A549 (cell line): ENCODE data around the gene TRIM54. TPM values are rescaled to one million over a fixed set of nuclear protein-coding genes. Genes with fewer than 3 reads are reported as not detected.

Source experiments
- ATAC-seq, 2 experiments: fragments of 200-7000 bp in 1 of 2; fragments of >200 bp in 1 of 2; cut with Nextera tagmentation in 1 of 2; cut with Tn5 transposase in 1 of 2; 3 replicates each; pipeline versions ENCODE4 v1.8.0 to v1.9.1; 2018 to 2020; ENCODE audit warnings: mild to moderate bottlenecking in 1 of 2, moderate library complexity in 1 of 2
- CTCF ChIA-PET: fragments of 300-600 bp; sonication (Branson Sonifier 250); formaldehyde crosslinking; extraction: SDS; loops from one replicate; lab custom pipeline; 2021; ENCODE audit warnings: antibody characterized with exemption, inconsistent platforms; lab: Yijun Ruan, JAX
- POLR2A ChIA-PET: fragments of 350-600 bp; formaldehyde crosslinking; extraction: SDS; loops from one replicate; lab custom pipeline; 2021; ENCODE audit warnings: antibody characterized with exemption, inconsistent platforms; lab: Yijun Ruan, JAX
- DNase-seq, 2 experiments: peaks; one replicate each; pipeline versions ENCODE4 v3.0.0 to v3.0.0-alpha.2; 2011 to 2016; ENCODE audit warnings: low read depth in 1 of 2, low spot score in 1 of 2
- FAIRE-seq: peaks from 2 replicates; lab custom pipeline; 2011; peaks lifted over from hg19 to GRCh38; lab: Jason Lieb, UNC
- H3K27ac ChIP-seq, 2 experiments: fragments of >200 bp; sonication (Bioruptor Twin); formaldehyde crosslinking; 3 replicates each; pipeline ENCODE4 v1.5.1; 2016 to 2017
- H3K4me1 ChIP-seq: fragments of >200 bp; sonication (Bioruptor Twin); formaldehyde crosslinking; 3 replicates; pipeline ENCODE4 v1.6.1; 2016
- H3K4me2 ChIP-seq: fragments of >200 bp; sonication (Bioruptor Twin); formaldehyde crosslinking; 3 replicates; pipeline ENCODE4 v1.6.1; 2016
- H3K4me3 ChIP-seq: fragments of >200 bp; sonication (Bioruptor Twin); formaldehyde crosslinking; 3 replicates; pipeline ENCODE4 v1.5.1; 2016
- H3K9me3 ChIP-seq: fragments of >200 bp; sonication (Bioruptor Twin); formaldehyde crosslinking; 3 replicates; pipeline ENCODE4 v1.6.1; 2016
- BHLHE40 ChIP-seq: IDR thresholded peaks from 2 replicates; pipeline ENCODE4 v1.6.1; 2012; ENCODE audit warnings: low read depth, low read length, inconsistent platforms
- CHD4 ChIP-seq: fragments of 200-600 bp; sonication (generic); IDR thresholded peaks from 2 replicates; pipeline ENCODE4 v1.6.1; 2016; ENCODE audit warnings: antibody characterized with exemption, mild to moderate bottlenecking, borderline replicate concordance
- EHMT2 ChIP-seq: fragments of 200-600 bp; sonication (generic); IDR thresholded peaks from 2 replicates; pipeline ENCODE4 v1.6.1; 2016; ENCODE audit warnings: antibody characterized with exemption, low read depth, mild to moderate bottlenecking, moderate library complexity
- EP300 ChIP-seq, 2 experiments: fragments of >200 bp; sonication (Bioruptor Twin); formaldehyde crosslinking; IDR thresholded peaks; 2 replicates in 1 of 2; 3 replicates in 1 of 2; pipeline ENCODE4 v1.6.1; 2016 to 2017
- FOSL2 ChIP-seq, 2 experiments: fragments of 450-650 bp in 1 of 2; fragments of >200 bp in 1 of 2; sonication (Bioruptor Twin) in 1 of 2; formaldehyde crosslinking; IDR thresholded peaks; 2 replicates each; pipeline versions ENCODE4 v1.5.0 to v1.6.1; 2016 to 2020; ENCODE audit warnings: mild to moderate bottlenecking in 1 of 2, moderate library complexity in 1 of 2
- HOXA7 ChIP-seq: fragments of 250-450 bp; sonication (Bioruptor Pico); IDR thresholded peaks from 2 replicates; pipeline ENCODE4 v1.5.0; 2020; ENCODE audit warnings: mild to moderate bottlenecking, moderate library complexity
- HOXB13 ChIP-seq: fragments of 250-450 bp; sonication (Bioruptor Pico); IDR thresholded peaks from 2 replicates; pipeline ENCODE4 v1.5.0; 2020; ENCODE audit warnings: low read depth, mild to moderate bottlenecking, moderate library complexity
- HOXB5 ChIP-seq: fragments of 250-450 bp; sonication (Bioruptor Pico); IDR thresholded peaks from 2 replicates; pipeline ENCODE4 v1.5.0; 2020; ENCODE audit warnings: mild to moderate bottlenecking, moderate library complexity
- KDM5A ChIP-seq: fragments of 200-600 bp; sonication (generic); IDR thresholded peaks from 2 replicates; pipeline ENCODE4 v1.6.1; 2016; ENCODE audit warnings: antibody characterized with exemption, mild to moderate bottlenecking
- NFE2L2 ChIP-seq: fragments of 150-350 bp; conservative IDR thresholded peaks from 2 replicates; pipeline ENCODE4 v1.6.1; 2014; ENCODE audit warnings: low read length
- PHF8 ChIP-seq: fragments of 200-600 bp; sonication (generic); IDR thresholded peaks from 2 replicates; pipeline ENCODE4 v1.6.1; 2016; ENCODE audit warnings: low read depth, mild to moderate bottlenecking, antibody characterized with exemption, moderate library complexity, borderline replicate concordance
- RCOR1 ChIP-seq: fragments of 150-350 bp; IDR thresholded peaks from 2 replicates; pipeline ENCODE4 v1.6.1; 2014; ENCODE audit warnings: antibody characterized with exemption, low read length, low read depth
- RFX5 ChIP-seq: fragments of 450-650 bp; IDR thresholded peaks from 2 replicates; pipeline ENCODE4 v1.7.1; 2014; ENCODE audit warnings: antibody characterized with exemption, mild to moderate bottlenecking, moderate library complexity
- SMC3 ChIP-seq: fragments of >200 bp; sonication (Bioruptor Twin); formaldehyde crosslinking; IDR thresholded peaks from 3 replicates; pipeline ENCODE4 v1.6.1; 2018; ENCODE audit warnings: inconsistent platforms
- SREBF2 ChIP-seq: fragments of 450-650 bp; IDR thresholded peaks from 2 replicates; pipeline ENCODE4 v1.6.1; 2014; ENCODE audit warnings: mild to moderate bottlenecking, moderate library complexity
- ZC3H11A ChIP-seq: fragments of 450-650 bp; IDR thresholded peaks from 2 replicates; pipeline ENCODE4 v1.6.1; 2014; ENCODE audit warnings: antibody characterized with exemption, mild to moderate bottlenecking
- WGBS: methylation state at CpG from one replicate; pipeline ENCODE4 v1.1.6; 2017; ENCODE audit errors: missing lambda C conversion rate; 5-methylcytosine and 5-hydroxymethylcytosine counted together
- polyA plus RNA-seq, 4 experiments: library from polyadenylated mRNA; depleted of rRNA in 3 of 4; stranded (reverse); fragments of >200 nt; fragmentation: RNase III in 1 of 4; extraction: RNeasy Plus Mini Kit Qiagen cat#74134 plus additional on column Dnase treatment in 1 of 4; gene quantifications; 2 replicates in 3 of 4; 3 replicates in 1 of 4; pipeline ENCODE4 v1.2.3, GENCODE V29; 2011 to 2017
- TF ChIP-seq, protein P1 (sequence below): IDR thresholded peaks from 2 replicates; pipeline ENCODE4 v1.6.1; 2012; ENCODE audit warnings: low read depth, borderline replicate concordance
- TF ChIP-seq, protein P2 (sequence below): IDR thresholded peaks from 2 replicates; pipeline ENCODE4 v1.6.1; 2012
- TF ChIP-seq, protein P3 (sequence below): fragments of 150-350 bp; IDR thresholded peaks from 2 replicates; pipeline ENCODE4 v1.6.1; 2014; ENCODE audit warnings: low read depth, mild to moderate bottlenecking, low read length
- TF ChIP-seq, protein P4 (sequence below): IDR thresholded peaks from 2 replicates; pipeline ENCODE4 v1.6.1; 2012

The TRIM54 gene
- polyA plus RNA-seq, 2 of the 4 experiments (the other 2 are of a cell fraction) = 0.13 to 0.14 TPM

DNA sequence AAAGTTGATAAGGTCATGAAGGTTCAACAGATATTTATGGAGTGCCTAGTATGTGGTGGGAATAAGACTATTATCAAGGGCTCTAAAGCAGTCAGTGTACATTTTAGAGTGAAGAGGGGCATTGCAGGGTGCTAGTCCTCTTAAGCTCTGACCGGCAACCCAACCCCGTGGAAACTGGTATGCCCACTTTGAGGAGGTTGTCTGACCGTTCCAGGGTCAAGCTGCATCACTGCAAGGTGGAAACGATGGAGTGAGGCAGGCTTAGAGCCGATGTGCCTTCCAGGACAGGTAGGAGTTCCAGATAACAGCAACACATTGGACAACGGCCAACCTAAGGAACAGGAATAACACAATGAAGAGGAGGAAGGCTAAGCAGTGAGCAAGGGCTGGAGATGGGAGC is 27.4 kb downstream of the TRIM54 start:
- ATAC-seq (no peak), DNase-seq (no peak), FAIRE-seq (no peak)
- Histone ChIP-seq H3K4me2 (no peak overlapping the region), H3K27ac (no peak overlapping the region), H3K9me3 (no peaks in the 10 kb centered on the region), H3K4me1 (no peaks in the 10 kb centered on the region), H3K4me3 (no peak overlapping the region)
- CTCF ChIA-PET = interaction anchor here (0.7 to 4.6 kb wide), 6 partner anchors 8 to 60 kb away, joined by 3 to 25 read pairs (median 13); partner anchors contain the start of genes SLC30A3 and TRIM54
- POLR2A ChIA-PET = interaction anchor here (1.1 kb wide), 1 partner anchor 13 kb away, joined by 3 read pairs; no protein-coding TSS in a partner anchor
- TF ChIP-seq SREBF2 (no peak), FOSL2 (IDR thresholded peaks at IDR 0.05) (no peak), FOSL2 (CRISPR knock-in tag; IDR thresholded peaks at IDR 0.05) (no peak), EP300 (IDR thresholded peaks at IDR 0.05) (no peak), ZC3H11A (no peak), HOXB5 (no peak), EHMT2 (no peak), PHF8 (no peak), KDM5A (no peak), RCOR1 (no peak)
- TF ChIP-seq, protein P1, sequence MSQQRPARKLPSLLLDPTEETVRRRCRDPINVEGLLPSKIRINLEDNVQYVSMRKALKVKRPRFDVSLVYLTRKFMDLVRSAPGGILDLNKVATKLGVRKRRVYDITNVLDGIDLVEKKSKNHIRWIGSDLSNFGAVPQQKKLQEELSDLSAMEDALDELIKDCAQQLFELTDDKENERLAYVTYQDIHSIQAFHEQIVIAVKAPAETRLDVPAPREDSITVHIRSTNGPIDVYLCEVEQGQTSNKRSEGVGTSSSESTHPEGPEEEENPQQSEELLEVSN = no peak
- TF ChIP-seq, protein P2, sequence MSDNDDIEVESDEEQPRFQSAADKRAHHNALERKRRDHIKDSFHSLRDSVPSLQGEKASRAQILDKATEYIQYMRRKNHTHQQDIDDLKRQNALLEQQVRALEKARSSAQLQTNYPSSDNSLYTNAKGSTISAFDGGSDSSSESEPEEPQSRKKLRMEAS = no peak
- 89% methylated on average over 6 of the region's 6 CpGs for WGBS

DNA sequence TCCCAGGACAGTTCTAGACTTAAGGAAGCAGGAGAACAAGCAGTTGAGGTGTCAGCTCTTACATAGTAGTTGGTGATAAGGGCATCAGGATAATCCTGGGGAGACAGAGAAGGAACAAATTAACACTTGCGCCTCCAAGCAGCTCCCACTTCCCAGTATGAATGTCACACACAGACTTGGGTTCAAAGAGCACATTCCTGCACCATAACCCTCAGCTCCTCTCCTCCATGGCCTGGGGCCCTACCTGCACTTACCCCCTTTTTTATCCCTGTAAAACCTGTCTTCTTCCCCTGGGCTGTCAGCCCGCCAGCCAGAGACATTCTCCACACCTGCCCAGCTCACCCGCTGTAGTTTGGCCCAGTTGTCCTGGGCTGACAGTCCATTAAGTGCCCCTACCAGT is 29.9 kb downstream of the TRIM54 start:
- ChIA-PET CTCF (interaction anchor here (0.9 to 12.8 kb wide), 8 partner anchors 9 to 370 kb away, joined by 3 to 171 read pairs (median 4); partner anchors contain the start of gene TRIM54), POLR2A (no interaction called here)
- no peak overlapping the region for H3K4me2 ChIP-seq
- ATAC-seq = no peak
- 96% methylated on average over 3 of the region's 3 CpGs for WGBS
- no peaks in the 10 kb centered on the region for H3K9me3 ChIP-seq
- no peak for DNase-seq
- no peaks in the 10 kb centered on the region for H3K4me1 ChIP-seq
- H3K27ac ChIP-seq = no peak overlapping the region
- FAIRE-seq = no peak
- H3K4me3 ChIP-seq = no peak overlapping the region
- TF ChIP-seq, protein P3, sequence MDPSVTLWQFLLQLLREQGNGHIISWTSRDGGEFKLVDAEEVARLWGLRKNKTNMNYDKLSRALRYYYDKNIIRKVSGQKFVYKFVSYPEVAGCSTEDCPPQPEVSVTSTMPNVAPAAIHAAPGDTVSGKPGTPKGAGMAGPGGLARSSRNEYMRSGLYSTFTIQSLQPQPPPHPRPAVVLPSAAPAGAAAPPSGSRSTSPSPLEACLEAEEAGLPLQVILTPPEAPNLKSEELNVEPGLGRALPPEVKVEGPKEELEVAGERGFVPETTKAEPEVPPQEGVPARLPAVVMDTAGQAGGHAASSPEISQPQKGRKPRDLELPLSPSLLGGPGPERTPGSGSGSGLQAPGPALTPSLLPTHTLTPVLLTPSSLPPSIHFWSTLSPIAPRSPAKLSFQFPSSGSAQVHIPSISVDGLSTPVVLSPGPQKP = no peak
- TF ChIP-seq, protein P4, sequence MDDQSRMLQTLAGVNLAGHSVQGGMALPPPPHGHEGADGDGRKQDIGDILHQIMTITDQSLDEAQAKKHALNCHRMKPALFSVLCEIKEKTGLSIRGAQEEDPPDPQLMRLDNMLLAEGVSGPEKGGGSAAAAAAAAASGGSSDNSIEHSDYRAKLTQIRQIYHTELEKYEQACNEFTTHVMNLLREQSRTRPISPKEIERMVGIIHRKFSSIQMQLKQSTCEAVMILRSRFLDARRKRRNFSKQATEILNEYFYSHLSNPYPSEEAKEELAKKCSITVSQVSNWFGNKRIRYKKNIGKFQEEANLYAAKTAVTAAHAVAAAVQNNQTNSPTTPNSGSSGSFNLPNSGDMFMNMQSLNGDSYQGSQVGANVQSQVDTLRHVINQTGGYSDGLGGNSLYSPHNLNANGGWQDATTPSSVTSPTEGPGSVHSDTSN = no peak
- TF ChIP-seq HOXA7 = no peak
- TF ChIP-seq HOXB13 (CRISPR knock-in tag) = no peak
- no peak for TF ChIP-seq NFE2L2
- TF ChIP-seq EHMT2 = no peak
- TF ChIP-seq SMC3 = no peak
- no peak for TF ChIP-seq CHD4
- TF ChIP-seq, protein P1 = no peak
- no peak for TF ChIP-seq RFX5
- TF ChIP-seq, protein P2 = no peak
- TF ChIP-seq BHLHE40 = no peak
